ENCODE results near the gene BRD1. TPM values are rescaled to one million over a fixed set of nuclear protein-coding genes. Genes with fewer than 3 reads are reported as not detected.

BRD1 gene
- polyA plus RNA-seq, 3 donors: 0.61 to 13.8 (median 0.86) TPM

- no peak overlapping the region for H3K4me3 ChIP-seq (replicated peaks in 1 of 3; ENCODE audit: low read depth in 2 of 3, low read length in 3 of 3)
- no peak overlapping the region for H3K4me2 ChIP-seq (replicated peaks; ENCODE audit: extremely low read depth, low read length, poor library complexity, severe bottlenecking)
- no peak overlapping the region for H2AFZ ChIP-seq (ENCODE audit: insufficient read depth, low read depth, low read length, poor library complexity, severe bottlenecking)
- H4K20me1 ChIP-seq (ENCODE audit: insufficient read depth, low read length): no peaks in the 10 kb centered on the region
- H3K27me3 Mint-ChIP-seq (ENCODE audit: low read depth in 3 of 3): peaks cover 0 to 5% (median 2%) of the 10 kb centered on the region in 3 donors
- WGBS (ENCODE audit: insufficient coverage): 97% methylated on average over 6 of the region's 7 CpGs
- no peak overlapping the region for H3K9ac ChIP-seq (ENCODE audit: insufficient read depth, low read length, poor library complexity, severe bottlenecking)
- intact Hi-C loops (cut with micrococcal nuclease): no loop called here
- peaks cover 10 to 21% of the 10 kb centered on the region in 2 donors for H3K9me3 ChIP-seq (replicated peaks in 1 of 2; ENCODE audit: control insufficient read depth in 1 of 2, insufficient read depth in 1 of 2, low read length in 2 of 2)
- no peaks in the 10 kb centered on the region for H3K36me3 Mint-ChIP-seq
- peaks cover 15 to 52% (median 37%) of the 10 kb centered on the region in 7 donors for H3K9me3 Mint-ChIP-seq
- no peak overlapping the region for H3K27ac ChIP-seq (ENCODE audit: low read depth in 1 of 2, low read length in 2 of 2)
- no peaks in the 10 kb centered on the region for H3K4me1 ChIP-seq (ENCODE audit: control insufficient read depth in 1 of 2, insufficient read depth in 2 of 2, low read length in 2 of 2)
- H3K79me2 ChIP-seq (ENCODE audit: insufficient read depth, low read length): no peaks in the 10 kb centered on the region
- H3K4me3 Mint-ChIP-seq: no peak overlapping the region
- no peak for TF ChIP-seq CTCF (IDR thresholded peaks at IDR 0.05)
- no peaks in the 10 kb centered on the region for H3K27me3 ChIP-seq (ENCODE audit: control insufficient read depth in 2 of 2, insufficient read depth in 2 of 2, low read length in 2 of 2)
- H3K4me1 Mint-ChIP-seq: no peaks in the 10 kb centered on the region
- no peak overlapping the region for H3K27ac Mint-ChIP-seq
- no peak for DNase-seq
- H3K36me3 ChIP-seq (replicated peaks in 1 of 2; ENCODE audit: control insufficient read depth in 1 of 2, insufficient read depth in 2 of 2, low read length in 2 of 2): no peaks in the 10 kb centered on the region
Observed at GRCh38 chr22:49740242-49740641, 87.4 kb downstream of the BRD1 start.

GRCh38 chr22:49739138-49739537 is 88.5 kb downstream of the BRD1 start:
- Histone ChIP-seq H3K4me3 (replicated peaks in 1 of 3; ENCODE audit: low read depth in 2 of 3, low read length in 3 of 3) (no peak overlapping the region), H4K20me1 (ENCODE audit: insufficient read depth, low read length) (no peaks in the 10 kb centered on the region), H3K4me1 (ENCODE audit: control insufficient read depth in 1 of 2, insufficient read depth in 2 of 2, low read length in 2 of 2) (no peaks in the 10 kb centered on the region), H3K4me2 (replicated peaks; ENCODE audit: extremely low read depth, low read length, poor library complexity, severe bottlenecking) (no peak overlapping the region), H3K79me2 (ENCODE audit: insufficient read depth, low read length) (no peaks in the 10 kb centered on the region), H3K9ac (ENCODE audit: insufficient read depth, low read length, poor library complexity, severe bottlenecking) (no peak overlapping the region), H3K36me3 (replicated peaks in 1 of 2; ENCODE audit: control insufficient read depth in 1 of 2, insufficient read depth in 2 of 2, low read length in 2 of 2) (no peaks in the 10 kb centered on the region), H3K27me3 (ENCODE audit: control insufficient read depth in 2 of 2, insufficient read depth in 2 of 2, low read length in 2 of 2) (no peaks in the 10 kb centered on the region), H3K9me3 (replicated peaks in 1 of 2; ENCODE audit: control insufficient read depth in 1 of 2, insufficient read depth in 1 of 2, low read length in 2 of 2) (peaks cover 10 to 21% of the 10 kb centered on the region in 2 donors), H2AFZ (ENCODE audit: insufficient read depth, low read depth, low read length, poor library complexity, severe bottlenecking) (no peak overlapping the region), H3K27ac (ENCODE audit: low read depth in 1 of 2, low read length in 2 of 2) (no peak overlapping the region)
- WGBS (ENCODE audit: insufficient coverage): no CpG with 5 or more reads among the region's 2 CpGs
- no peak for DNase-seq
- intact Hi-C loops (cut with micrococcal nuclease): no loop called here
- no peaks in the 10 kb centered on the region for H3K4me1 Mint-ChIP-seq
- no peak overlapping the region for H3K4me3 Mint-ChIP-seq
- H3K36me3 Mint-ChIP-seq: no peaks in the 10 kb centered on the region
- peaks cover 13 to 43% (median 30%) of the 10 kb centered on the region in 7 donors for H3K9me3 Mint-ChIP-seq
- no peak for TF ChIP-seq CTCF (IDR thresholded peaks at IDR 0.05)
- H3K27ac Mint-ChIP-seq: no peak overlapping the region
- peaks cover 2 to 4% (median 4%) of the 10 kb centered on the region in 3 donors for H3K27me3 Mint-ChIP-seq (ENCODE audit: low read depth in 3 of 3)

Measured in CD14-positive monocyte (primary cell).